Measurements from ENCODE around the gene TMEM174. TPM values are rescaled to one million over a fixed set of nuclear protein-coding genes. Genes with fewer than 3 reads are reported as not detected.

TMEM174 gene
- total and polyA plus RNA-seq, 4 donors = not detected

GRCh38 chr5:73196201-73196600 is 23.2 kb downstream of the TMEM174 start:
- Histone ChIP-seq H3K27ac (ENCODE audit: low read depth in 1 of 2, low read length in 2 of 2) (no peak overlapping the region), H3K9me3 (ENCODE audit: control insufficient read depth in 4 of 4, low read length in 3 of 4) (no peaks in the 10 kb centered on the region), H3K27me3 (ENCODE audit: control insufficient read depth in 4 of 4, insufficient read depth in 4 of 4, low read length in 3 of 4) (no peaks in the 10 kb centered on the region), H3K4me1 (ENCODE audit: control insufficient read depth in 4 of 4, insufficient read depth in 4 of 4, low read length in 3 of 4) (no peaks in the 10 kb centered on the region), H3K4me3 (ENCODE audit: low read depth in 1 of 3, low read length in 3 of 3) (no peak overlapping the region), H3K9ac (ENCODE audit: low read depth in 1 of 2, low read length in 2 of 2) (no peak overlapping the region), H3K36me3 (ENCODE audit: control insufficient read depth in 4 of 4, insufficient read depth in 3 of 4, low read depth in 1 of 4, low read length in 3 of 4) (no peaks in the 10 kb centered on the region)
- DNase-seq (ENCODE audit: low spot score) = no peak
- TF ChIP-seq NR2F2 (IDR thresholded peaks at IDR 0.05) (no peak), ATF3 (IDR thresholded peaks at IDR 0.05) (no peak), FOXA1 (IDR thresholded peaks at IDR 0.05) (no peak), CTCF (IDR thresholded peaks at IDR 0.05; ENCODE audit: low read depth, low read length, missing input control) (no peak), YY1 (IDR thresholded peaks at IDR 0.05) (no peak), RXRA (IDR thresholded peaks at IDR 0.05) (no peak), ZBTB33 (IDR thresholded peaks at IDR 0.05) (no peak), HNF4A (conservative IDR thresholded peaks at IDR 0.05) (no peak)
- WGBS = 92% methylated on average over 1 of the region's 1 CpG

GRCh38 chr5:73197637-73198257 is 24.8 kb downstream of the TMEM174 start:
- no peak for DNase-seq (ENCODE audit: low spot score)
- H3K27me3 ChIP-seq (ENCODE audit: control insufficient read depth in 4 of 4, insufficient read depth in 4 of 4, low read length in 3 of 4) = no peaks in the 10 kb centered on the region
- no peak overlapping the region for H3K27ac ChIP-seq (ENCODE audit: low read depth in 1 of 2, low read length in 2 of 2)
- 78% methylated on average over 8 of the region's 8 CpGs for WGBS
- H3K9ac ChIP-seq (ENCODE audit: low read depth in 1 of 2, low read length in 2 of 2) = no peak overlapping the region
- no peaks in the 10 kb centered on the region for H3K9me3 ChIP-seq (ENCODE audit: control insufficient read depth in 4 of 4, low read length in 3 of 4)
- peaks cover 0 to 6% (median 3%) of the 10 kb centered on the region in 4 donors for H3K4me1 ChIP-seq (ENCODE audit: control insufficient read depth in 4 of 4, insufficient read depth in 4 of 4, low read length in 3 of 4)
- TF ChIP-seq RAD21 (IDR thresholded peaks at IDR 0.05) = no peak
- no peak for TF ChIP-seq FOXA2 (IDR thresholded peaks at IDR 0.05)
- no peak for TF ChIP-seq YY1 (IDR thresholded peaks at IDR 0.05)
- no peak for TF ChIP-seq FOXA1 (IDR thresholded peaks at IDR 0.05)
- H3K36me3 ChIP-seq (ENCODE audit: control insufficient read depth in 4 of 4, insufficient read depth in 3 of 4, low read depth in 1 of 4, low read length in 3 of 4) = no peaks in the 10 kb centered on the region
- H3K4me3 ChIP-seq (ENCODE audit: low read depth in 1 of 3, low read length in 3 of 3) = no peak overlapping the region

- H3K4me1 ChIP-seq (ENCODE audit: control insufficient read depth in 4 of 4, insufficient read depth in 4 of 4, low read length in 3 of 4) = peaks cover 0 to 6% (median 3%) of the 10 kb centered on the region in 4 donors
- no peak for DNase-seq (ENCODE audit: low spot score)
- no peaks in the 10 kb centered on the region for H3K9me3 ChIP-seq (ENCODE audit: control insufficient read depth in 4 of 4, low read length in 3 of 4)
- H3K36me3 ChIP-seq (ENCODE audit: control insufficient read depth in 4 of 4, insufficient read depth in 3 of 4, low read depth in 1 of 4, low read length in 3 of 4) = no peaks in the 10 kb centered on the region
- H3K4me3 ChIP-seq (ENCODE audit: low read depth in 1 of 3, low read length in 3 of 3) = no peak overlapping the region
- no peak overlapping the region for H3K9ac ChIP-seq (ENCODE audit: low read depth in 1 of 2, low read length in 2 of 2)
- 88% methylated on average over 3 of the region's 3 CpGs for WGBS
- no peaks in the 10 kb centered on the region for H3K27me3 ChIP-seq (ENCODE audit: control insufficient read depth in 4 of 4, insufficient read depth in 4 of 4, low read length in 3 of 4)
- no peak overlapping the region for H3K27ac ChIP-seq (ENCODE audit: low read depth in 1 of 2, low read length in 2 of 2)
- TF ChIP-seq RAD21 (IDR thresholded peaks at IDR 0.05) = no peak
- TF ChIP-seq HNF4A (conservative IDR thresholded peaks at IDR 0.05) = no peak
- TF ChIP-seq MAX (IDR thresholded peaks at IDR 0.05) = no peak
- TF ChIP-seq REST (IDR thresholded peaks at IDR 0.05) = no peak
- no peak for TF ChIP-seq NR2F2 (IDR thresholded peaks at IDR 0.05)
- TF ChIP-seq EGR1 (IDR thresholded peaks at IDR 0.05; ENCODE audit: low read depth in 2 of 2) = no peak
- TF ChIP-seq ATF3 (IDR thresholded peaks at IDR 0.05) = no peak
- TF ChIP-seq FOXA2 (IDR thresholded peaks at IDR 0.05) = no peak
- TF ChIP-seq TAF1 (conservative IDR thresholded peaks at IDR 0.05) = no peak
- no peak for TF ChIP-seq YY1 (IDR thresholded peaks at IDR 0.05)
- TF ChIP-seq FOXA1 (IDR thresholded peaks at IDR 0.05) = no peak
- no peak for TF ChIP-seq SP1 (IDR thresholded peaks at IDR 0.05)
- no peak for TF ChIP-seq GABPA (IDR thresholded peaks at IDR 0.05 in 1 of 2, conservative IDR thresholded peaks at IDR 0.05 in 1 of 2)
- no peak for TF ChIP-seq HNF4G (IDR thresholded peaks at IDR 0.05)
Measured at GRCh38 chr5:73198833-73199592, 26.0 kb downstream of the TMEM174 start.
